ENCODE results near the gene FAM221B. TPM values are rescaled to one million over a fixed set of nuclear protein-coding genes. Genes with fewer than 3 reads are reported as not detected.
A peak's percentile ranks its signal among the peaks of the same experiment; 100 is the strongest.

The FAM221B gene
- total RNA-seq, 1 donor from 2014 or later = not detected

DNA sequence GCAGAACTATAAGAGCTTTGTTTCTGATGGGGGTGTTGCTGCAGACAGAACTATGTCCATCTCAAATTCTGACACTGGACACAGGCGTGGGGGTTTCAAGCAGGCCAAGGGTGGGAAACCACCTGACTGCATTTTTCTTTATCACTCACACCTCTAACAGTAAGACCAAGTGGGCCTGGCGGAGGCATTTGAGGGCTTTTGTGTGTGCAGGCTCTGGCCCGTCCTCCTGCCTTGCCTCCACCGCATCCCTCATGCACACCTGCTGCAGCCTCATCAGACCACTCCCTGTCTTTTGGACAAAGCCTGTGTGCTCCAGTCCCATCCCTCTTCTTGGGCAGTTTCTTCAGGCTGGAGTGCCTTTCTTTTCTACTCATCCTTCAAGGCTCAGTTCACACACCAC is 33.8 kb upstream of the FAM221B start:
- intact Hi-C loops (cut with DNase I) = no loop called here
- no peaks in the 10 kb centered on the region for H3K9me3 ChIP-seq
- no peaks in the 10 kb centered on the region for H3K36me3 ChIP-seq
- H3K27ac ChIP-seq = no peak overlapping the region
- peaks cover 13% of the 10 kb centered on the region for H3K4me1 ChIP-seq
- H3K4me3 ChIP-seq = no peak overlapping the region
- DNase-seq (ENCODE audit: extremely low spot score in 2 of 2) = no peak
- H3K27me3 ChIP-seq = no peaks in the 10 kb centered on the region
- TF ChIP-seq, protein P1, sequence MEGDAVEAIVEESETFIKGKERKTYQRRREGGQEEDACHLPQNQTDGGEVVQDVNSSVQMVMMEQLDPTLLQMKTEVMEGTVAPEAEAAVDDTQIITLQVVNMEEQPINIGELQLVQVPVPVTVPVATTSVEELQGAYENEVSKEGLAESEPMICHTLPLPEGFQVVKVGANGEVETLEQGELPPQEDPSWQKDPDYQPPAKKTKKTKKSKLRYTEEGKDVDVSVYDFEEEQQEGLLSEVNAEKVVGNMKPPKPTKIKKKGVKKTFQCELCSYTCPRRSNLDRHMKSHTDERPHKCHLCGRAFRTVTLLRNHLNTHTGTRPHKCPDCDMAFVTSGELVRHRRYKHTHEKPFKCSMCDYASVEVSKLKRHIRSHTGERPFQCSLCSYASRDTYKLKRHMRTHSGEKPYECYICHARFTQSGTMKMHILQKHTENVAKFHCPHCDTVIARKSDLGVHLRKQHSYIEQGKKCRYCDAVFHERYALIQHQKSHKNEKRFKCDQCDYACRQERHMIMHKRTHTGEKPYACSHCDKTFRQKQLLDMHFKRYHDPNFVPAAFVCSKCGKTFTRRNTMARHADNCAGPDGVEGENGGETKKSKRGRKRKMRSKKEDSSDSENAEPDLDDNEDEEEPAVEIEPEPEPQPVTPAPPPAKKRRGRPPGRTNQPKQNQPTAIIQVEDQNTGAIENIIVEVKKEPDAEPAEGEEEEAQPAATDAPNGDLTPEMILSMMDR (IDR thresholded peaks at IDR 0.05) = no peak
- TF ChIP-seq POLR2AphosphoS5 (IDR thresholded peaks at IDR 0.05; ENCODE audit: insufficient read depth in 1 of 2, low read depth in 1 of 2) (no peak), POLR2A (IDR thresholded peaks at IDR 0.05) (no peak)

DNA sequence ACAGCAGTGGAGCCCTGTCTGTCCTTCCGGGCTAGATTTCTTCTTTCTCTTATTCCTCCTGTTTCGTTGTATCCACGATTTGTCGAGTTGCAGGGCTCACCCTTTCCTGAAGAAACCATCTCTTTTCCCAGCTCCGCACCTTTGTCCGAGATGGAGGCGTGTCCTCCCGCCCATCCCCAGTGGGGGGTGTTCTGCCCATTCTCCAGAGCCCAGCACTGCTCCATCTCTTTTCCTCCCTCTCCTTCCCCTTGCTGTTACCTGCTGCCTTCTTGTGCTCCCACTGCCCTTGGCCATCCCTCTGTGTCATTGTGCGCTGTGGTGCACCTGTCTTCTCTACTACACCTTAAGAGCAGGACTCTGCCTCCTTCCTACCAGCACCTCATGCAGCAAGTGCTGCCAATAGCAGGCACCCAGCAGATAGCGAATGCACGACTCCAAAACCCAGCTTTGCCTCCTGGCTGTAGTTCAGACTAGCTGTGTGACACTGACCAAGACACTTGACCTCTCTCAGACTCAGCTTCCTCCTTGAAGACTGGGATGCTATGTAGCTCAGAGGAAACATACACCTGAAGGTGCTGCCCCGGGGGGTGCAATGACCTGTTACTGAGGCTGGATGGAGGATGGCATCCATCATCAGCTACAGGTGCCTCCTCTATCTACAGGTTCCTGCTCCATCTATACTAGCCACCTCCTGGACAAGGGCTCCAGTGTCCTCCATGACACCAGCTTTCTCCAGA is 32.8 kb upstream of the FAM221B start:
- no peak for DNase-seq (ENCODE audit: extremely low spot score in 2 of 2)
- intact Hi-C loops (cut with DNase I) = no loop called here
- no peaks in the 10 kb centered on the region for H3K27me3 ChIP-seq

DNA sequence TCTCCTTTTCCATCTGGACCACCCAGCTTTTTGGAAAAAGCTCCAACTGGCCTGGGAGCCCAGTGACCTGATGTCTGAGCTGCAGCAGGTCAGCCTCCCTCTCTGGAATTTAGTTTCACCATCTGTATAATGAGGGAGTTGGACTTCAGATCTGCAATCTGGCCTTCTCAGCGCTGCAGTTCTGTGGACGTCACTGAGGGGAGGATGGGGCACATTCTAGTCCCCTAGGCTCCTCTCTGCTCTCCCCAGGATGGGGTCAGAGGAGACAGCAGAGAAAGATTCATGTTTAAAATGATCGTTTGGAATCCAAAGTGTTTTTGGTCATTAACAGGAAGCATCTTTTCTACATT is 31.4 kb upstream of the FAM221B start:
- no peak for DNase-seq (ENCODE audit: extremely low spot score in 2 of 2)

More for the DNA sequence above, 32.8 kb upstream of the FAM221B start:
- Histone ChIP-seq H3K27ac (no peak overlapping the region), H3K4me3 (no peak overlapping the region), H3K9me3 (no peaks in the 10 kb centered on the region), H3K4me1 (peaks cover 13% of the 10 kb centered on the region), H3K36me3 (no peaks in the 10 kb centered on the region)
- TF ChIP-seq POLR2A (IDR thresholded peaks at IDR 0.05) (no peak), POLR2AphosphoS5 (IDR thresholded peaks at IDR 0.05; ENCODE audit: insufficient read depth in 1 of 2, low read depth in 1 of 2) (no peak)
- TF ChIP-seq, protein P1 (IDR thresholded peaks at IDR 0.05) = no peak

DNA sequence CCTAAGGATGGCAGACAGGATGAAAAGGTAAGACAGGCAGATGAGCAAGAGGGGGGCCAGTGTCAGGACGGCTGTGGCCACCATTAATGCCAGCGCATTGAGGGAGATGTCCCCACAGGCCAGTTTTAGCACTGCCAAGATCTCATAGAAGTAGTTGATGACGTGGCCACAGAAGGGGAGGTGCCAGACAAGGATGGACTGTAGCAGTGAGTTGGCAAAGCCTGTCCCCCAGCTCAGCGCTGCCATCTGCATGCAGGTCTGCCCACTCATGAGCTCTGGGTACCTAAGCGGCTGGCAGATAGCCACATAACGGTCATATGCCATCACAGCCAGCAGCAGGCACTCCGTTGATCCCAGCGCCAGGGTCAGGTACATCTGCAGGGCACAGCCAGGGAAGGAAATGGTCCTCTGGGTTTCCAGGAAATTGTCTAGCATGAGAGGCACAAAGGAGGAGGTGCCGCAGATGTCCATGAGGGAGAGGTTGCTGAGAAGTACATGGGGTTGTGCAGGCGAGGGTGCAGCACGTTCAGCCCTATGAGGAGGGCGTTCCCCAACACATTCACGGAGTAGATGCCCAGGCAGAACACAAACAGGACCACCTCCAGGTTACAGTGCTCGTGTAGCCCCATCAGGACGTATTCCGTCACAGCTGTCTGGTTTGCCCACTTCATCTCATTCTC is 30.9 kb upstream of the FAM221B start:
- intact Hi-C loops (cut with DNase I) = no loop called here
- TF ChIP-seq POLR2AphosphoS5 (IDR thresholded peaks at IDR 0.05; ENCODE audit: insufficient read depth in 1 of 2, low read depth in 1 of 2) (peak in 1 of 2 donors; percentile 10), POLR2A (IDR thresholded peaks at IDR 0.05) (no peak)
- no peaks in the 10 kb centered on the region for H3K27me3 ChIP-seq
- no peaks in the 10 kb centered on the region for H3K9me3 ChIP-seq
- H3K27ac ChIP-seq = no peak overlapping the region
- peaks cover 13% of the 10 kb centered on the region for H3K4me1 ChIP-seq
- no peak overlapping the region for H3K4me3 ChIP-seq
- H3K36me3 ChIP-seq = no peaks in the 10 kb centered on the region
- peak; percentile 80 to 81 for DNase-seq (ENCODE audit: extremely low spot score in 2 of 2)

More for the DNA sequence above, 31.4 kb upstream of the FAM221B start:
- Histone ChIP-seq H3K27ac (no peak overlapping the region), H3K4me1 (peaks cover 13% of the 10 kb centered on the region), H3K36me3 (no peaks in the 10 kb centered on the region), H3K9me3 (no peaks in the 10 kb centered on the region), H3K27me3 (no peaks in the 10 kb centered on the region), H3K4me3 (no peak overlapping the region)
- intact Hi-C loops (cut with DNase I) = no loop called here
- TF ChIP-seq POLR2A (IDR thresholded peaks at IDR 0.05) (no peak), POLR2AphosphoS5 (IDR thresholded peaks at IDR 0.05; ENCODE audit: insufficient read depth in 1 of 2, low read depth in 1 of 2) (no peak)
- TF ChIP-seq, protein P1 (IDR thresholded peaks at IDR 0.05) = no peak

DNA sequence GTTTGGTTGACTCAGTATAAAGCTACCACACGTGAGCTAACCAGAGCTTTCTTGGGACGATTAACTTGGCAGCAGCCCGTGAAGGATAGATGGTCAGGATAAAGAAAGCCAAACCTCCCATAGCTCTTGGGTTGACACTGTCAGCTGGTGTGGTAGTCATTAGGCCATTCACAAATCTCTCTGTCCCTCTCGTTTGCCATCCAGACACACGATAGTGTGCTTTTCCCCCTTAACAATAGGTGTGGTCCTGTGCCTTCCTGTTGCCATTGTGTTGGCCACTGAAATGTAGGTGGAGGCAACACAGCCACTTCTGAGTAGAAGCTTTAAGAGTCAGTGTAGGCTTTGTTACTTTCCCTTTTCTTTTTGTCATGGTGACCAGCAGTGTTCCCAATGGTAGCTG is 29.9 kb upstream of the FAM221B start:
- Histone ChIP-seq H3K36me3 (no peaks in the 10 kb centered on the region), H3K4me1 (peaks cover 13% of the 10 kb centered on the region), H3K27me3 (no peaks in the 10 kb centered on the region), H3K9me3 (no peaks in the 10 kb centered on the region), H3K4me3 (no peak overlapping the region), H3K27ac (no peak overlapping the region)
- peak in 1 of 2 donors; percentile 76 for DNase-seq (ENCODE audit: extremely low spot score in 2 of 2)
- intact Hi-C loops (cut with DNase I) = no loop called here
- TF ChIP-seq POLR2AphosphoS5 (IDR thresholded peaks at IDR 0.05; ENCODE audit: insufficient read depth in 1 of 2, low read depth in 1 of 2) (no peak), POLR2A (IDR thresholded peaks at IDR 0.05) (no peak)
- TF ChIP-seq, protein P1 (IDR thresholded peaks at IDR 0.05) = no peak
